Measurements from ENCODE around the gene INPP4B. TPM values are rescaled to one million over a fixed set of nuclear protein-coding genes. Genes with fewer than 3 reads are reported as not detected.

INPP4B gene
- polyA plus RNA-seq, 1 experiment = 18.1 TPM

GRCh38 chr4:142345924-142346323, 500.2 kb downstream of the INPP4B start:
- no peak for TF ChIP-seq CTCF (IDR thresholded peaks at IDR 0.05; ENCODE audit: insufficient read depth, low read depth, low read length)
- Histone ChIP-seq H3K27me3 (ENCODE audit: control insufficient read depth, insufficient read depth, low read length) (no peaks in the 10 kb centered on the region), H3K4me3 (ENCODE audit: low read depth, low read length) (no peak overlapping the region), H3K36me3 (ENCODE audit: control insufficient read depth, insufficient read depth, low read length) (no peaks in the 10 kb centered on the region)
- DNase-seq (ENCODE audit: low read depth) = no peak
- POLR2A ChIA-PET = interaction anchor here (0.6 kb wide), 1 partner anchor 1098 kb away, joined by 3 read pairs; no protein-coding TSS in a partner anchor
- CTCF ChIA-PET = no interaction called here

GRCh38 chr4:142341268-142341667, 504.8 kb downstream of the INPP4B start:
- no peak for DNase-seq (ENCODE audit: low read depth)
- Histone ChIP-seq H3K27me3 (ENCODE audit: control insufficient read depth, insufficient read depth, low read length) (no peaks in the 10 kb centered on the region), H3K36me3 (ENCODE audit: control insufficient read depth, insufficient read depth, low read length) (peaks cover 2% of the 10 kb centered on the region; the same call in 1 of the 2 replicates), H3K4me3 (ENCODE audit: low read depth, low read length) (no peak overlapping the region)
- ChIA-PET POLR2A (no interaction called here), CTCF (interaction anchor here (2.2 kb wide), 1 partner anchor 13 kb away, joined by 9 read pairs; no protein-coding TSS in a partner anchor)
- no peak for TF ChIP-seq CTCF (IDR thresholded peaks at IDR 0.05; ENCODE audit: insufficient read depth, low read depth, low read length)

GRCh38 chr4:142339053-142339452, 507.0 kb downstream of the INPP4B start:
- CTCF ChIA-PET = no interaction called here
- Histone ChIP-seq H3K27me3 (ENCODE audit: control insufficient read depth, insufficient read depth, low read length) (no peaks in the 10 kb centered on the region), H3K36me3 (ENCODE audit: control insufficient read depth, insufficient read depth, low read length) (peaks cover 3% of the 10 kb centered on the region; the same call in 1 of the 2 replicates), H3K4me3 (ENCODE audit: low read depth, low read length) (no peak overlapping the region)
- TF ChIP-seq CTCF (IDR thresholded peaks at IDR 0.05; ENCODE audit: insufficient read depth, low read depth, low read length) = no peak
- no peak for DNase-seq (ENCODE audit: low read depth)
- POLR2A ChIA-PET = no interaction called here

- Histone ChIP-seq H3K4me3 (ENCODE audit: low read depth, low read length) (no peak overlapping the region), H3K27me3 (ENCODE audit: control insufficient read depth, insufficient read depth, low read length) (no peaks in the 10 kb centered on the region), H3K36me3 (ENCODE audit: control insufficient read depth, insufficient read depth, low read length) (peaks cover 3% of the 10 kb centered on the region)
- TF ChIP-seq CTCF (IDR thresholded peaks at IDR 0.05; ENCODE audit: insufficient read depth, low read depth, low read length) = no peak
- DNase-seq (ENCODE audit: low read depth) = no peak
- CTCF ChIA-PET = no interaction called here
- POLR2A ChIA-PET = no interaction called here
These were observed 509.7 kb downstream of the INPP4B start for GRCh38 chr4:142336251-142336934.

- ChIA-PET CTCF (no interaction called here), POLR2A (interaction anchor here (0.5 to 0.6 kb wide), 3 partner anchors 43 to 1006 kb away, joined by 4 to 5 read pairs (median 4); no protein-coding TSS in a partner anchor)
- Histone ChIP-seq H3K27me3 (ENCODE audit: control insufficient read depth, insufficient read depth, low read length) (no peaks in the 10 kb centered on the region), H3K4me3 (ENCODE audit: low read depth, low read length) (no peak overlapping the region), H3K36me3 (ENCODE audit: control insufficient read depth, insufficient read depth, low read length) (peaks cover 3% of the 10 kb centered on the region)
- DNase-seq (ENCODE audit: low read depth) = no peak
- TF ChIP-seq CTCF (IDR thresholded peaks at IDR 0.05; ENCODE audit: insufficient read depth, low read depth, low read length) = no peak
These were observed 511.2 kb downstream of the INPP4B start for GRCh38 chr4:142334931-142335330.
